NCI-H2029 treated with DMSO at 0.1 percent for 48 hours (cell line): ENCODE data around the gene SCRG1.

Source experiments
- DNase-seq: peaks from one replicate; lab custom pipeline; 2025; lab: John Stamatoyannopoulos, UW

SCRG1 gene

DNA sequence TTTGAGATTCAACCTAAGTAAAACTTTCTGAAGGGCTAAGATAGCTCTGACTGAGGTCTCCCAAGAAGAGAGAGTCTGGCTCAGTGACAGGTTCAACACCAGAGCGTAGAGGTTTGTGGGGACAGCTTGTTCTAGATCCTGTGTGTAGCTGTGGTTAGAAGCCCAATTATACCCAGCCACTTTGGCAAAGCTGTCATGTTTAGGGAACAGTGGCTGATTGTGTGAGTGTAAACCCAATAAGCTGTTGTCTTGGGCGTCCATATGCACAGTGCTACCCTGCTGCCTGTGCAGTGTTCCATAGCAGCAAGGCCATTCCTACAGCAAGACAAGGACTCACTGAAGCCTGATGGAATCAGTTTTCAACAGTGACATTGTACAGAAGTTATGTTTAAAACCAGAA lies 11.2 kb upstream of the SCRG1 start:
- DNase-seq, result no peak

DNA sequence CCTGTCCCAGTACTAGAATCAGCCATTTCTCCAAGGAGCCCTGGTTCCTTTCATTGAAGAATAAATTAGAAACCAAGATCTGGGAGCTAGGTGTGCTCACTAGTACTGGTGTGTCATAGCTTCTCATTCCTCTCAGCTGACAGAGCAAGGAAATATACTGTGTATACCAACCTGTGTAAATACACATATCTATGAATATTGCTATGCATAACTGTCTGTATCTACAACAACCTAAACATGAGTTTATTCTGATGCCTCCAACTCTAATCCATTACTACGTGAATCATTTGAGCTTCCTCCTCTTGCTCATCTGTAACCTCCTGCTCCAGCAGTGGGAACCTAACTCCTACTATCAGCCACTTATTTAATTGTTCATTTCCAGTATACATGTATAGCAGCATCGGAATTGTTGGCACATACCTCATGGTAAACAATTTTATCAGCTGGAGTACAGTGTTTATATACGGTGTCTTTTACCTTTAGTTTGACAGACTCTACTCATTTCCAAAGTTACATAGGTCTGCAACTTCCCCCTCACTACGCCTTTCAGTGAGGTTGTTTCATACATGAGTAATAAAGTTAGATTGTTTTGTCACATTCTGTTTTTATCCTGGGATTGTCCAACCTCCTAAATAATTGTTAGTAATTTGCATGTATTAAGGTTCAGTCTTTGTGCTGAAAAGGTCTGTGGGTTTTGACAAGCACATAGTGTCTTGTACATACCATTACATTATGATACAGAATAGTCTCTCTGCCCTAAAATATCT lies 7.1 kb upstream of the SCRG1 start:
- no peak for DNase-seq

DNA sequence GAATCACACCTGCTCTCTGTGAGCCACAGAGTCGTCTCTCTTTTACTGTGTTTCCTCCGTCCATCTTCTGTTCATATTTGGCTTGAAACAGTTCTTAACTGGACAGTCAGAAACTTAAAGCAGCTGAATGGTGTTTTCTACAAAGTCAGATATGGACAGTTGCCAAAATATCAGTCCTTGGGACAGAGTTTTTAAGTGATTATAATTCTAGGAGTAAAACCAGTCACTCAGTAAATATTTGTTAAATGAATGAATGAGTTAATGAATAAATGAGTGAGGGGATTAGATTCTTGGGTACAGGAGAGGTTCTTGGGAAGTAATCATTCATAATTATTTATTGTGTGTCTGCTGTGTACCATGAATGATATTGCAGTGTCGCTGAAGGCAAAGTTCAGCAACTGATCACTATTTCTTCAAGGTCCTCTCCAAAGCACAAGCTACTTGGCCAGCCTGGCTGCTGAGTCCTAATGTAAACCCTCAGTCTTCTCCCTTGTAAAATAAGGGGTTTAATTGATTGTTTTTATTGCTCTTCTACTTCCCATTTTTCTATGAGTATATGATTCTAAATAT lies 5.5 kb upstream of the SCRG1 start:
- no peak for DNase-seq

DNA sequence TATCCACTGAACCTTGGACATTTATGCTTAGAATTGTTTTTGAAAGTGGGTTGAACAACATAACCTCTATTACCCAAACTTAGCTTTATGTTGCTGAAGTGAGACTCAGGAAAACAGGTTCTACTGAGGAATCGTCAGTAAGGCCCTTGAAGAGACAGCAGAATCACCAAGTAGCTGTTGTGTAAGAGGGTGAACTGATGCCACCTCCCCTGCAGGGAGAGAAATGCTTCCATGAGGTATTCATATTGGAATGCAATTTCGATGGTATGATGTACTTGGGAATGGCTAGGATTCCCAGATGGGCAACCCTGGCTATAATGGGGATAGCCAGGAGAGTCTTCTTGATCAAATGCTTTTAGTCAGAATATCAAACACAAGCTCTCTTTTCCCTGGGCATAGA lies 4.1 kb upstream of the SCRG1 start:
- no peak for DNase-seq

DNA sequence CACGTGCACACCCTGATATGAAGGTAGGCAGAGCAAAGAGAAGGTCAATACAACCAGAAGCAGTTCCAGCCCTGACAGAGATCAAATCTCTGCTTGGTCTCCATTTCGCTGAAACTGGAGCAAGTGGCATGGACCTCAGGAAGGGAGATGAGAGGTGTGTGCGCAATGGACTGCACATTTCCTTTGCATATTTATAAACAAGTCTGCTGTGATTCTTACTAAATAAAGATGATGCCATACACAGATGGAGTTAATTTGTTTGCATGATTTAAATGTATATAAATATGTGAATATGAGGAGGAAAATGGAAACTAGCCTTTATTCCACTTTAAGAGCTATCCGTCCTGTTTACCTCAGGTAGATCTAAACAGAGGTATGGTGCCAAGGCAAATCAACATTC lies 2.1 kb upstream of the SCRG1 start:
- no peak for DNase-seq

DNA sequence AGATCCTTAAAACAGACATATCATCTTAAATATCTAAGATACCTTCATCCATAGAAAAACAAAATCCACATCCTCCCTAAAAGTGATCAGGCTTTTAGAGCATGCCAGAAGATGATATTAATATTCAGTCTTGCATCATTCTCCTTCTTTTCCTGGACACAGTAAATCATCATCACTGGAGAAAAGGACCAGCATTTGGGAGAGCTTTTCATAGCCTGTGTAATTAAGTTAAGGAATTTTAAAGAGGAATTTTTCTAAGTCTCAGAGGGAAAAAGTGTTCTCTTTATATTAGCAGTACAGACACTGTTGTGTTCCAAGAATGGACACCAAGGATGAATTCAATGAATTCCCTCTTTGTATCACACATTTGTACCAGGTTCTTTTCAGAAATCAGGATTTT lies 696 bp downstream of the SCRG1 start:
- DNase-seq, result no peak

DNA sequence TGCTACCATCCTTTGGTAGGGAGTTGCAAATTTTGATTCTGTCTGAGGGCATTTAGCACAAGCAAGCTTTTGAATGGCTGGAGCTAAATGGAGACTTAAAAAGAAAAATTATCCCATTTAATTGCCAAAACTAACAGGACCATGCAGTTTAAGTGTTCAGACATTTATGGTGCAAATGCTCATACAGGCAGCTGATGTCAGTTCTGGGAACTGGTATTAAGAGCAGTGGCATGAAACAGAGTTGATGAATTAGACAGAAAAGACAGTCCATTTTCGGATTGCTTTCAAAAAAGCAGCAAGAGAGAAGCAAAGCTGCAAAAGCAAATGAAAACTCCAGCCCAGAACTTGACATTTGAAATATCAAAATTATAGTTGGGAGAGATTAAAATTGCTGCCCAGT lies 1.3 kb downstream of the SCRG1 start:
- DNase-seq, result no peak

DNA sequence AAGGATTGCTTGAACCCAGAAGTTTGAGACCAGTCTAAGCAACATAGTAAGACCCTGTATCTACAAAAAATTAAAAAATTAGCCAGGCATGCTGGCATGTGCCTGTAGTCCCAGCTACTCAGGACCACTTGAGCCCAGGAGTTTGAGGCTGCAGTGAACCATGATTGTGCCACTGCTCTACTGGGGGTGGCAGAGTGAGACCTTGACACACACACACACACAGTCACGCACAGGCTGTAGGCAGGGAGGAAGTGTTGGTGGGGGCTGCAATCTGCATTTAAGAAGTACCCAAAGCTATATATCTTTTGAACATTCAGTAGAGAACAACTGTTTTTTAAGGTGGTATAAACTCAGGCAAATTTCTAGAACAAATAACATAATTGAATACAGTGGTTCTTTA lies 7.2 kb downstream of the SCRG1 start:
- DNase-seq, result no peak

DNA sequence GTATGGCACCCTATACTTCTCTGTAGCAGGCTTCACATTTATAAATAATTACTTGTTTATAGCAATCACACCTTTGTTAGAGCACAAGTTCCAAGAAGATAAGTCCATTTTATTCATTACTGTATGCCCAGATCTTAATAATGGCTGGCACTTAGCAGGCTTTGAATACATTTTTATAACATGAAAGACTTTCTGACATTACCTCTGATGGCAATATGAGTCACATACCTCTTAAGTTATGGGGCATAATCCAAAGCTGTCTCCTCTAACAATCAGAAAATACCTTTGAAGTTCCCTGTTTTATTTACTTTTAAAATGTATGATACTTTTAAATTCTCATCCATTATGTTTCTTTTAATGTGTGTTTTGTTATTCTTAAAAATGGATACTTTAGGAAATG lies 12.2 kb downstream of the SCRG1 start:
- no peak for DNase-seq

DNA sequence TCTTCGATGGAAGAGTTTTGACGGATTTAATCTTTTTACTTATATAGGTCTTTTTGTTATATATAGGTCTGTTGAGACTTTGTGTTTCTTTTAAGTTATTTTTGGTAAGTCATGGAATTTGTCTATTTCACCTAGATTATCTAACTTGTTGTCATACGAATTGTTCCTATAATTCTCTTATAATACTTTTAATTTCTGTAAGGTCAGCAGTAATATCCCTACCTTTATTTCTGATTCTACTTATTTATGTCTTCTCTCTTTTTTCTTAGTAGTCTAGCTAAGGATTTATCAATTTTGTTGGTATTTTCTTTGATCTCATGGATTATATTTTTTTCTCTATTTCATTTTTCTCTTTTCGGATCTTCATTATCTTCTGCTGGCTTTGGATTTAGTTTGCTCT lies 16.6 kb downstream of the SCRG1 start:
- DNase-seq, result no peak

DNA sequence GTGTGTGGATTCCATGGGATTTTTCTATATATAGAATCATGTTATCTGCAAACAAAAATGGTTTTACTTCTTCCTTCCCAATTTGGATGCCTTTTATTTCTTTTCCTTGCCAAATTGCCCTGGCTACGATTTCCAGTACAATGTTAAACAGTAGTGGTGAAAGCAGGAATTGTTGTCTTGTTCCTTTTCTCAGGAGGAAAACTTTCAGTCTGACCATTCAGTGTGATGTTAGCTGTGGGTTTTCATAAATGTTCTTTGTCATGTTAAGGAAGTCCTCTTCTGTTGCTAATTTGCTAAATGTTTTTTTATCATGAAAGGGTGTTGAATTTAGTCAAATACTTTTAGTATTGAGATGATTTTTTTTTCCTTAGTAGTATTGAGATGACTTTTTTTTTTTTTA lies 17.3 kb downstream of the SCRG1 start:
- no peak for DNase-seq

DNA sequence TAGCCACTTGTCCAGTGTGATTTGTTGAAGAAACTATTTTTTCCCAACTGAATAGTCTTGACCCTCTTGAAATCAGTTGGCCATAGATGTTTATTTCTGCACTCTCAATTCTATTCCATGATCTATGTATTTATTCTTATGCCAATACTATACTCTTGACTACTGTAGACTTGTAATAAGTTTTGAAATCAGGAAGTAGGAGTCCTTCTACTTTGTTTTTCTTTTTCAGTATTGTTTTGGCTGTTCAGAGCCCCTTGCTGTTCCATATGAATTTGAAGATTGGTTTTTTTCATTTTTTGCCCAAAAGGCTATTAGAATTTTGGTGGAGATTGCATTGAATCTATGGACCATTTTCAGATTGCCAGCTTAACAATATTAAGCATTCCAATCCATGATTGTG lies 17.9 kb downstream of the SCRG1 start:
- DNase-seq, result no peak

DNA sequence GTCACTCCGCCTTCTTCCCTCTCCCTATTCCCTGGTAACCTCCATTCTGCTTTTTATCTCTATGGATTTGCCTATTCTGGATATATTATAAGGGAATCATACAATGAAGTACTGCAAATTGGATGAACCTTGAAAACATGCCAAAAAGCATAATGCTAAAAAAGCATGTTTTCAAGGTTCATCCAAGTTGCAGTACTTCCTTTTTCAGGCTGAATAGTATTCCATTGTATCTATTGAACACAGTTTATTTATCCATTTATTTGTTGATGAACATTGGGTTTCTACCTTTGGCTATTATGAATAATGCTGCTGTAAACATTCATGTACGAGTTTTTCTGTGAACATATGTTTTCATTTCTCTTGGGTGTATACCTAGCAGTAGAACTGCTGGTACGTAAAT lies 19.0 kb downstream of the SCRG1 start:
- DNase-seq, result no peak

DNA sequence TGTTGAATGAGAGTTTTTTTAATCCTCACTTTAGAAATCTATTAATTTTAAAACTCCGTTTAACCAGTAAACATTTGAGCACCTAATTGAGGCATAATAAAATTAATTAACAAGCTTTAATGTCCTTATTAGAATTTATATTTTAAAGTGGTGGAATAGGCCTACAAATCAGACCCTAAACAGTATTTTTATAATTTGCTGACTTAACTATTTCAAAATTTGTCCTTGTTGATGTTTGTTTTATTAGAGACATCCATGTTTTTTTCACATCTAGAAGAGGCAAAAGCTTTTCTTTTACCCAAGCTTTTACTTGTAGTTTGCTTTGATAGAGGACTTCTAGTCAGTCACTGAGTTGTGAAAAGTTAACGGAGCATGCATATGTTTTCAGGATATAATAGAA lies 24.3 kb downstream of the SCRG1 start:
- no peak for DNase-seq

DNA sequence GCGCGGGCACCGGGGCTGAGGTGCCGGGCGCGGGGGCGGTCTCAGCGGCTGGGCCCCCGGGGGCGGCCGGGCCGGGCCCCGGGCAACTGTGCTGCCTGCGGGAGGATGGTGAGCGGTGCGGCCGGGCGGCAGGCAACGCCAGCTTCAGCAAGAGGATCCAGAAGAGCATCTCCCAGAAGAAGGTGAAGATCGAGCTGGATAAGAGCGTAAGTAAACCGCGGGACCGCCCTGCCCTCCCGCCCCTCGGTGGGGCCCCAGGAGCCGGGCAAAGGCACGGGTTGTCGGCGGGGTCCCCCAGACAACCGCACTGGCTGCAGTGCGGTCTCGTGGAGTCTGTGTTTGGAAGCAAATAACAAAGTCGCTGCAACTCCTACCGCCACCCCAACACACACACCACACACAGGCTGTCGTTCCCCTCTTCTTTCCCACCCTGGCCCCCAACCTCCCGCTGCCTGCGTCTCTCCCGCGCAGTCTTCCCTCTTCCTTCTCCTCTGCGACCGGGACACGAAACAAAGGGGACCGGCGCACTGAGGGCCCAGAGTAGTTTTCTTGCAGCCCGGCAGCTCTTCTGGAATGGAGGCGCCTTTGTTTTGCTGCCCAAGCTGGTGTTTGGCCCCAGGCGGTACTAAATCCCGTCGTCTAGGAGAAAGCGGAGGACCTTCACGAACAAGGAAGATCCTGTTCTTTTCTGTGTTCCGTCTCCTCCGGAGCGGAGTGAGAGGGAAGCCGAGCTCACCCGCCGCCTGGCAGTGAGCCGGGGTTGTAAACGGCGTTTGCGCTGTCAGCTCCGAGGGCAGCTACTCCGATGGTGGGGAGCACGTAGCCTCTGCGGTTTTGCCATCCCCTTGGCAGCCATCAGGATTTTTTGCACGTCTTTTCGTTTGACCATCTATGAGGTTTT lies 27.4 kb downstream of the SCRG1 start:
- peak; percentile 52 for DNase-seq

DNA sequence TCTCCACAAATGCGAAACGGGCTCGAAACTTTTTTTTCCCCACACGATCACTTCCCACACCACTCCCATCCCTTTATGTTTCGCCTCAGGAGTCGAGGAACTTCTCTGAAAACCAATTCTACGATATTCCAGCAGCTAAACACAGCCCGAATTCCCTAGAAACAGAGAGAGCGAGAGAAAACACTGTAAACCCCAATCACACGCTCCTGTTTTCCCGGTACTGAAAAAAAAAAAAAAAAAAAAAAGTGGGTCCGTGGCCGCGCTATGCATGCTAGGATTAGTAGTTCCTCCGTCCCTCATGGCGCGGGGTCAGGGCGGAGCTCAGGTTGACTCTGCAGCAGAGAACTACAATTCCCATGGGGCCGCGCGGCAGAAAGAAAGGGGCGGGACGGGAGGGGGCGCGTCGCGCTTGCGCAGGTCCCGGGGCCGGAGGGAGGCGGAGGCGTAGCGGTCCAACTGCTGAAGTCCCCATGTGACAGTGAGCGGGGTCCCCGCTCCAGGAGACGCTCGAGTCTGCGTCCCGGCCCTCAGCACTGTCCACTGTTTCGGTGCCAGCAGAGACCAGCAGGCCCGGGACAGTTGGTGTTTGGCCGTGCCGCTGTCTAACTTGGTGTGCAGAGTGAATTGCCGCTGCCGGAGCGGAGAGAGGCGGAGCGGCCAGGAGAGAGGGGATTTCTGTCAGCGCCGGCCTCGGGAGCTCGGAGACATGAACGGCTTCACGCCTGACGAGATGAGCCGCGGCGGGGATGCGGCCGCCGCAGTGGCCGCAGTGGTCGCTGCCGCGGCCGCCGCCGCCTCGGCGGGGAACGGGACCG lies 28.2 kb downstream of the SCRG1 start, which contains the start of gene SAP30:
Gene SAP30 (plus strand): TSS at position 478 of the 815 bp plus-strand sequence. CDS start 229 bp downstream, at position 707.
- peak; percentile 81 for DNase-seq

DNA sequence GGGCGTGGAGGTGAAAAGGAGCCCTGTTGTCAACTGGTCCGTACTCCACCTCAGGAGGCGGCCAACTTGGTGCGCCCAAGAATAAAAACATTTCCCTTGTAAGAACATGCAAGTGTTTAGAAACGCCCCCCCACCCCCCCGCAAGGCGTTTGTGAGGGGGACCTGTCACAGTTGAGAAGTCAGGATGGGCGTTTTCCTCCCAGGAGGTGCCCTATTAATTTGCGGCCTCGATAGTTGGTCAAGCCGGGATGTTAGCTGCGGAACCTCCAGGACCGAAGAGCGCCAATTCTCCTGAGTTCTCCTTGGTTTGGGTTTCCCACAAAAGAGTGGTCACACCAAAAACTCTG lies 28.8 kb downstream of the SCRG1 start:
- no peak for DNase-seq

DNA sequence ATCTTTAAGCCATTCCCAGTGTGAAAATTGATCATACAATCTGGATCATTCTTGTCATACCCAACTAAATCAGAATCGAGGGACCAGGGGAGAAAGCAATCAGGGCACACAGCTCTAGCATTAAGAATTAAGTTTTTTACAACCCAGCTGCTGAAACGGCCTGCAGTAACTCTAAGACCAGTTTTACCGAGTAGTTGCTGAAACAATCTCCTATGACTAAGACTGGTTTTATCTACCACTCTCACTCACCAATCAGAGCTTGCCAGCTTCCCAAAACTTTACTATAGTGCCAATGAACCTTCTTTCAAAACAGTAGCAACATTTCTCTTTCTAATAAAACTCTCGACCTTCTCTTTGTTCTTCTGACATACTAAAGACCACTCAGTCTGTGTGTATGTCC lies 31.0 kb downstream of the SCRG1 start:
- DNase-seq, result no peak

DNA sequence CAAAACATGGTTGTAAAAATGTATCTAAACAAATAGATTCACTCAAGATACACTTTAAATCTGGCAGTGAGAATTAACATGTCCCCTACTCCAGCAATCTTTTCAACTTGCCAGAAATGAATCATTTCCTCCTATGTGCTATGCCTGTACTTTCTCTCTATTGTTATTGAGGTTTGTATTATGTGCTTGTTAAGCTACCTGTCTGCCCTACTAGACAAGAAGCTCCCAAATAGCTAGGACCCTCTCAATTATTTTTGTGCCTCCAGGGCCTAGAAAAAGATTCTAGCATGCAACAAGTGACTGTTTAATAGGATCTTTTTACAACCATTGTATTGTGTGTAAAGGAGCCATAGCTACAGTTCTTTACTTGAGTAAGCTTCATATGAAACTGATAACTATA lies 31.6 kb downstream of the SCRG1 start:
- DNase-seq, result no peak

DNA sequence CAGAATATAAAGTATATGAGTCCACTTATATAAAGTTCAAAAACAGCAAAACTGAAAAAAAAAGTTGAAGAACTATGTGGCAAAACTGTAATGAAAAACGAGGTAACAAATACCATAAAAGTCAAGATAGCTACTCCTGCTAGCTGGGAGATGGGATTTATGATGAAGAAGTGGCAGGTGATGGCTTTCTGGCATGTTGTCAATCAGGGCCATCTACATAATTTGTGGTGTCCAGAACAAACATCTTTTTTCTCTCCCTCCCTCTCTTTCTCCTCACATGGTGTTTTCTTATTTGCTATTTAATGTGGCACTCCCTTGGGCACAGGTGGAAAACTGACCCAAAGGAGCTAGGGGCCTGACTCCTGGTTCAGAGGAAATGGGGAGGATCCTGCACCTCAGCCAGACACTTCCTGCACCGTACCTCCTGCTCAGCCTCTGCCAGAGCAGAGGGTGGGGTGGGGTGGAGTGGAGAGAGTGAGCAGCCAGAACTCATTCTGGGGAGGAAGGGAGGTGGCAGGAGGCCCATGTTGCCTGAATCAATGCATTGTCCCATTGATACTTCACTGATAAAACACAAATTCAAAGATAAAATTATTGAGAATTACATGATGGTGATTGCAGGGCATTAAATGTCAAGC lies 33.4 kb downstream of the SCRG1 start:
- peak; percentile 55 for DNase-seq

DNA sequence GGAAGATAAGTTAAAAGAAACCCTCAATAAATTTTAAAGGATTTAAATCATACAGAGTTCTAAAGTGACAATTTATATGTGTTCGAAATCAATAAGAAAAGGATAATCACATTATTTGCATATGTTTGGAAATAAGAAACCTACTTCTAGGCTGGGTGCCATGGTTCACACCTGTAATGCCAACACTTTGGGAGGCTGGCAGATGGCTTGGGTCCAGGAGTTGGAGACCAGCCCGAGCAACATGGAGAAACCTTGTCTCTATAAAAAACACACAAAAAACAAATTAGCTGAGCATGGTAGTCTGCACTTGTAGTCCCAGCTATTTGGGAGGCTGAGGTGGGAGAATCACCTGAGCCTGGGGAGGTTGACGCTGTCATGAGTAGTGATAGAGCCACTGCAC lies 36.2 kb downstream of the SCRG1 start:
- DNase-seq, result peak; percentile 69
